ENCODE measurements around the gene FAM151B. TPM values are rescaled to one million over a fixed set of nuclear protein-coding genes. Genes with fewer than 3 reads are reported as not detected.

The FAM151B gene
- total and polyA plus RNA-seq, 2 of the 13 experiments (the other 11 are each of a cell fraction or from before 2014, with no cell fraction given): 0.61 to 1.0 TPM

GRCh38 chr5:80487829-80488721 lies at the start of gene FAM151B (continued):
- TF ChIP-seq RERE (CRISPR knock-in tag; IDR thresholded peaks at IDR 0.05; ENCODE audit: low read depth): no peak
- TF ChIP-seq SATB2 (CRISPR knock-in tag; IDR thresholded peaks at IDR 0.05): no peak
- TF ChIP-seq TBX2 (CRISPR knock-in tag; IDR thresholded peaks at IDR 0.05; ENCODE audit: borderline replicate concordance): peak; percentile 83
- no peak for TF ChIP-seq ZNF569 (CRISPR knock-in tag; IDR thresholded peaks at IDR 0.05; ENCODE audit: borderline replicate concordance)
- no peak for TF ChIP-seq SKIL (CRISPR knock-in tag; IDR thresholded peaks at IDR 0.05; ENCODE audit: borderline replicate concordance)
- no peak for TF ChIP-seq ZNF10 (CRISPR knock-in tag; IDR thresholded peaks at IDR 0.05; ENCODE audit: borderline replicate concordance, low read depth)
- no peak; the same call in 1 of the 2 replicates for TF ChIP-seq FOXJ3 (CRISPR knock-in tag; IDR thresholded peaks at IDR 0.05; ENCODE audit: borderline replicate concordance)
- TF ChIP-seq CREM (IDR thresholded peaks at IDR 0.05): no peak
- TF ChIP-seq CREM (CRISPR knock-in tag; IDR thresholded peaks at IDR 0.05): no peak
- TF ChIP-seq ZNF773 (CRISPR knock-in tag; IDR thresholded peaks at IDR 0.05; ENCODE audit: borderline replicate concordance): peak; percentile 49; the same call in 1 of the 2 replicates
- no peak for TF ChIP-seq ZNF317 (CRISPR knock-in tag; IDR thresholded peaks at IDR 0.05)
- TF ChIP-seq ZNF766 (CRISPR knock-in tag; IDR thresholded peaks at IDR 0.05; ENCODE audit: borderline replicate concordance): peak; percentile 55; the same call in 1 of the 2 replicates
- no peak; the same call in 1 of the 2 replicates for TF ChIP-seq ZNF549 (CRISPR knock-in tag; IDR thresholded peaks at IDR 0.05)
- TF ChIP-seq ZMYM3 (CRISPR knock-in tag; IDR thresholded peaks at IDR 0.05): peak; percentile 51; the same call in 1 of the 2 replicates
- 0 out of 2 replicates have a peak, but pooled peaks have one; percentile 39 for TF ChIP-seq ZNF552 (CRISPR knock-in tag; IDR thresholded peaks at IDR 0.05; ENCODE audit: borderline replicate concordance)
- no peak for TF ChIP-seq TERF1 (CRISPR knock-in tag; IDR thresholded peaks at IDR 0.05)

All from HepG2 (cell line).